Tibial artery (tissue), 4 donors: ENCODE measurements around the gene SLC9A3.

Experiments used
- DNase-seq, 2 donors: peaks; one replicate each; pipeline ENCODE4 v3.0.0-alpha.2; 2019
- H3K27ac ChIP-seq, 2 donors: fragments of 200-600 bp; sonication (generic) in 1 of 2; 1 replicate in 1 of 2; 2 replicates in 1 of 2; pipeline ENCODE4 v1.5.1; 2018 to 2019; ENCODE audit warnings: mild to moderate bottlenecking in 1 of 2
- H3K27me3 ChIP-seq, 2 donors: fragments of 200-600 bp; sonication (generic) in 1 of 2; one replicate each; pipeline versions ENCODE4 v1.5.1 to v1.6.0; 2016 to 2019
- H3K36me3 ChIP-seq, 3 donors: fragments of 200-600 bp; sonication (generic) in 2 of 3; one replicate each; pipeline ENCODE4 v1.5.1; 2016 to 2019; ENCODE audit warnings: mild to moderate bottlenecking in 2 of 3
- H3K4me1 ChIP-seq, 4 donors: fragments of 200-600 bp; sonication (generic) in 2 of 4; 1 replicate in 3 of 4; 2 replicates in 1 of 4; pipeline ENCODE4 v1.5.1; 2016 to 2019
- H3K4me3 ChIP-seq, 2 donors: fragments of 200-600 bp; sonication (generic) in 1 of 2; 1 replicate in 1 of 2; 2 replicates in 1 of 2; pipeline ENCODE4 v1.5.1; 2018 to 2019; ENCODE audit warnings: mild to moderate bottlenecking in 2 of 2
- H3K9me3 ChIP-seq, 3 donors: fragments of 200-600 bp; sonication (generic) in 1 of 3; one replicate each; pipeline ENCODE4 v1.5.1; 2016 to 2019
- intact Hi-C: fragments of 100-400 bp; cut with DNase I; formaldehyde crosslinking; loops from one replicate; pipeline ENCODE4 v1.15.0; 2023; ENCODE audit warnings: low total_unique reads
- TF ChIP-seq, protein P1 (sequence below), 2 experiments: fragments of 200-600 bp in 1 of 2; fragments of 450-650 bp in 1 of 2; IDR thresholded peaks; one replicate each; pipeline ENCODE4 v1.5.1; 2017 to 2019; ENCODE audit warnings: antibody characterized with exemption in 2 of 2, mild to moderate bottlenecking in 1 of 2, moderate library complexity in 1 of 2

SLC9A3 gene

DNA sequence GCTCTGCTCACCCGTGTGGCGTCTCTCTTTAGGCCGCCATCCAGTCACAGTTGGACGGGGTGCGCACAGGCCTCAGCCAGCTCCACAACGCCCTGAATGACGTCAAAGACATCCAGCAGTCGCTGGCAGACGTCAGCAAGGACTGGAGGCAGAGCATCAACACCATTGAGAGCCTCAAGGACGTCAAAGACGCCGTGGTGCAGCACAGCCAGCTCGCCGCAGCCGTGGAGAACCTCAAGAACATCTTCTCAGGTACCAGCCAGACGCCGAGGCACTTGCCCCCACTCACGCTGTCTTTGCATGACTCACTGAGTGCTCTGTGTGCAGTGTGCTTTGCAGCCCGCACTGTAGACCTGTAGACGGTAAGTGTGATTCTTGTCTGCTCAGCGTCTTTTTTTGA is 76.7 kb downstream of the SLC9A3 start:
- no peak overlapping the region for H3K27ac ChIP-seq
- peaks cover 0 to 10% (median 7%) of the 10 kb centered on the region in 3 donors for H3K9me3 ChIP-seq
- H3K36me3 ChIP-seq = peaks cover 54 to 63% (median 59%) of the 10 kb centered on the region in 3 donors
- no peak overlapping the region for H3K4me3 ChIP-seq
- TF ChIP-seq, protein P1, sequence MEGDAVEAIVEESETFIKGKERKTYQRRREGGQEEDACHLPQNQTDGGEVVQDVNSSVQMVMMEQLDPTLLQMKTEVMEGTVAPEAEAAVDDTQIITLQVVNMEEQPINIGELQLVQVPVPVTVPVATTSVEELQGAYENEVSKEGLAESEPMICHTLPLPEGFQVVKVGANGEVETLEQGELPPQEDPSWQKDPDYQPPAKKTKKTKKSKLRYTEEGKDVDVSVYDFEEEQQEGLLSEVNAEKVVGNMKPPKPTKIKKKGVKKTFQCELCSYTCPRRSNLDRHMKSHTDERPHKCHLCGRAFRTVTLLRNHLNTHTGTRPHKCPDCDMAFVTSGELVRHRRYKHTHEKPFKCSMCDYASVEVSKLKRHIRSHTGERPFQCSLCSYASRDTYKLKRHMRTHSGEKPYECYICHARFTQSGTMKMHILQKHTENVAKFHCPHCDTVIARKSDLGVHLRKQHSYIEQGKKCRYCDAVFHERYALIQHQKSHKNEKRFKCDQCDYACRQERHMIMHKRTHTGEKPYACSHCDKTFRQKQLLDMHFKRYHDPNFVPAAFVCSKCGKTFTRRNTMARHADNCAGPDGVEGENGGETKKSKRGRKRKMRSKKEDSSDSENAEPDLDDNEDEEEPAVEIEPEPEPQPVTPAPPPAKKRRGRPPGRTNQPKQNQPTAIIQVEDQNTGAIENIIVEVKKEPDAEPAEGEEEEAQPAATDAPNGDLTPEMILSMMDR (IDR thresholded peaks at IDR 0.05) = no peak
- peak in 1 of 2 donors; percentile 13 for DNase-seq
- H3K4me1 ChIP-seq = peaks cover 0 to 18% (median 10%) of the 10 kb centered on the region in 4 donors
- intact Hi-C loops = no loop called here
- H3K27me3 ChIP-seq = no peaks in the 10 kb centered on the region

DNA sequence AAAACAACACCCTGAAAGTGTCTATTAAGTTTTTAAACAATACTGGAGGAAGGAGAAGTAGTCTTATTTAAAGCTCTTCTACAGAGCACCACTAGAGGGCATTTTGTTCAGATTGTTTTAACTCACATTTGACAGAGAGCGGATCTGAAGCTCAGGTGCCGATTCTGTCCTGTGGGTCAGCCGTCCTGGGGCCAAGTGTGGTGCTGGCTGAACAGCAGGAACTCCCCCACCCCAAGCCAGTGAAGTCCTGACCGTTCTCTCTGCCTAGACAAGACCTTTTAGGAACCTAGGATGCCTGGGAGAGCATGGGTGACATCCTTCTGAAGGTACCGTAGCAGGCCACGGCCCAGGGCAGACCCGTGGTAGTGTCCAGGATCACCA is 77.4 kb downstream of the SLC9A3 start:
- Histone ChIP-seq H3K4me1 (peaks cover 0 to 24% (median 16%) of the 10 kb centered on the region in 4 donors), H3K36me3 (peaks cover 48 to 57% (median 54%) of the 10 kb centered on the region in 3 donors), H3K9me3 (peaks cover 0 to 5% (median 5%) of the 10 kb centered on the region in 3 donors), H3K27ac (no peak overlapping the region), H3K4me3 (no peak overlapping the region), H3K27me3 (no peaks in the 10 kb centered on the region)
- intact Hi-C loops = no loop called here
- TF ChIP-seq, protein P1 (IDR thresholded peaks at IDR 0.05) = peak in 1 of 2 experiments; percentile 40
- peak in 1 of 2 donors; percentile 16 for DNase-seq

DNA sequence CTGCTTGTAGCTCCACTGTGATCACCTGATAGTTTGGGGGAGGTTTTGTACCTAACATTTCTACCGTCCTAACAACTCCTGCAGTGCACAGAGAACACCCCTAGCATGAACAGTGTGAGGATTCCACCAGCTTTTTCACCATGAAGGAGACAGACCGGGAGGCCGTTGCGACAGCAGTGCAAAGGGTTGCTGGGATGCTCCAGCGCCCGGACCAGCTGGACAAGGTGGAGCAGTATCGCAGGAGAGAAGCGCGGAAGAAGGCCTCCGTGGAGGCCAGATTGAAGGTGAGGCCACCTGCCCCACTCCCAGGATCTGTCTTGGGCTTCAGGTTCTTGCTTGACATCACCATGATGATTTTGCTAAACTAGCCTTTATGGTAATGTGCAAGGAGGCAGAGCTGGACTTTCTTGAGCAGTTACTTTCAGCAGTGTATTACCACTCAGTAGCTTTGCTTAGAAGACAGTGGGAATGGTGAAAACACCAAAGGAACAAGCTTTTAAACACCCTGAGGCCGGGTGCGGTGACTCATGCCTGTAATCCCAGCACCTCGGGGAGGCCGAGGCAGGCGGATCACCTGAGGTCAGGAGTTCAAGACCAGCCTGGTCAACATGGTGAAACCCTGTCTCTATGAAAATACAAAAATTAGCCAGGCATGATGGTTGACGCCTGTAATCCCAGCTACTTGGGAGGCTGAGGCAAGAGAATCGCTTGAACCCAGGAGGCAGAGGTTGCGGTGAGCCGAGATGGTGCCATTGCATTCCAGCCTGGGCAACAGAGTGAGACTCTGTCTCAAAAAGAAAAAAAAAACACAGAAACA is 78.0 kb downstream of the SLC9A3 start:
- intact Hi-C loops = no loop called here
- Histone ChIP-seq H3K36me3 (peaks cover 42 to 51% (median 48%) of the 10 kb centered on the region in 3 donors), H3K4me3 (no peak overlapping the region), H3K9me3 (no peaks in the 10 kb centered on the region), H3K4me1 (peaks cover 0 to 26% (median 17%) of the 10 kb centered on the region in 4 donors), H3K27ac (no peak overlapping the region), H3K27me3 (no peaks in the 10 kb centered on the region)
- DNase-seq = peak; percentile 7 to 39
- TF ChIP-seq, protein P1 (IDR thresholded peaks at IDR 0.05) = no peak

DNA sequence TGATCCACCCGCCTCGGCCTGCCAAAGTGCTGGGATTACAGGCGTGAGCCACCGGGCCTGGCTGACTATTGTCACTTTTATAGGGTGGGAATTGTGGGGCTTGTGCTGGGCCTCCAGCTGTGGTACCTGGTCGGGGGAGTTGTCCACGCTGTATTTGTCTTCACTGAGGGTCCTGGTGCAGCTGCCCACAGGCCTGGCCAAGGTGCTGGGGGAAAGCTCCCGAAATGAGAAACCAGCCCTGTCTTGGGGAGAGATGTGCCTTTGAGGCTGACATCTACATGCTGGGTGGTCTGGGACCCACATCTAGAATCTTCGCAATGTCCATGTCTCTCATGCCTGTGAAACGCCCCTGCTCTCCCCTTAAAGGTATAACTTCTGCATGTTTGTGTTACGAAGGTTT is 78.7 kb downstream of the SLC9A3 start:
- Histone ChIP-seq H3K9me3 (no peaks in the 10 kb centered on the region), H3K4me3 (no peak overlapping the region), H3K36me3 (peaks cover 35 to 50% (median 41%) of the 10 kb centered on the region in 3 donors), H3K27me3 (no peaks in the 10 kb centered on the region), H3K27ac (no peak overlapping the region), H3K4me1 (peaks cover 0 to 26% (median 17%) of the 10 kb centered on the region in 4 donors)
- intact Hi-C loops = no loop called here
- TF ChIP-seq, protein P1 (IDR thresholded peaks at IDR 0.05) = no peak
- DNase-seq = peak; percentile 0 to 43

DNA sequence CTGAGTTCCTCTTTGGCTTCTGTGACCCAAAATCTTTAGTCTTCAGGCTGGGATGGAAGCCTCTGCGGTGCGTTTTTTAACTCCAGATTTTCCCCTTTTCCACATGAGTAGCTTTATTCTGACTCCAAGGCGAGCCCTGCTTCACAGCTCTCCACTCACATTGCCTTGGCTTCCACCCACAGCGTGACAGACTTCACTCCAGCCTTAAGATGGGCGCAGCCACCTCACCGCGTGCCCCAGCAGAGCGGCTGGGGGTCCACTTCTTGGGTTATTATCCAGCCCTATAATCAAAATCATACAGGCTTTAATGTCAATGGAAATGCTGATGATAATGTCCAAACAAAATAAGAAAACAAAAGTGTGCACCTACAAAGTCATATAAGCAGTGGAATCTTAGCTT is 80.0 kb downstream of the SLC9A3 start:
- peak; percentile 3 to 35 for DNase-seq
- H3K27ac ChIP-seq = no peak overlapping the region

More for the DNA sequence above, 80.0 kb downstream of the SLC9A3 start:
- peaks cover 22 to 36% (median 29%) of the 10 kb centered on the region in 3 donors for H3K36me3 ChIP-seq
- H3K4me1 ChIP-seq = peaks cover 0 to 26% (median 17%) of the 10 kb centered on the region in 4 donors
- peak overlapping the region; percentile 75 to 99 for H3K4me3 ChIP-seq
- intact Hi-C loops = no loop called here
- TF ChIP-seq, protein P1 (IDR thresholded peaks at IDR 0.05) = no peak
- H3K27me3 ChIP-seq = no peaks in the 10 kb centered on the region
- H3K9me3 ChIP-seq = no peaks in the 10 kb centered on the region
